Right atrium auricular region (tissue), 2 donors: ENCODE results near the gene FRMD4A. TPM values are rescaled to one million over a fixed set of nuclear protein-coding genes. Genes with fewer than 3 reads are reported as not detected.

Experiments
- DNase-seq: peaks from one replicate; pipeline ENCODE4 v3.0.0-alpha.2; 2019; ENCODE audit warnings: low spot score
- H3K27ac ChIP-seq, 2 donors: fragments of 200-600 bp; sonication (generic); 1 replicate in 1 of 2; 2 replicates in 1 of 2; pipeline ENCODE4 v1.5.1; 2016 to 2019
- H3K27me3 ChIP-seq, 2 donors: fragments of 200-600 bp; sonication (generic); one replicate each; pipeline versions ENCODE4 v1.5.1 to v1.6.0; 2017 to 2019
- H3K36me3 ChIP-seq: fragments of 200-600 bp; sonication (generic); one replicate; pipeline ENCODE4 v1.5.1; 2016
- H3K4me1 ChIP-seq, 2 donors: fragments of 200-600 bp; sonication (generic); one replicate each; pipeline versions ENCODE4 v1.5.1 to v1.6.0; 2017 to 2019
- H3K4me3 ChIP-seq, 2 donors: fragments of 200-600 bp; sonication (generic); 1 replicate in 1 of 2; 2 replicates in 1 of 2; pipeline ENCODE4 v1.5.1; 2017 to 2019; ENCODE audit warnings: mild to moderate bottlenecking in 1 of 2, moderate library complexity in 1 of 2
- H3K9me3 ChIP-seq, 2 donors: fragments of 200-600 bp; sonication (generic); one replicate each; pipeline ENCODE4 v1.5.1; 2019
- total RNA-seq, 2 donors: library from RNA; depleted of rRNA; stranded (reverse); fragments of >200 nt; gene quantifications; one replicate each; pipeline ENCODE4 v1.1.0, GENCODE V29; 2016
- TF ChIP-seq, protein P1 (sequence below), 2 donors: fragments of 200-600 bp; sonication (generic); IDR thresholded peaks; one replicate each; pipeline ENCODE4 v1.5.1; 2019; ENCODE audit warnings: antibody characterized with exemption in 2 of 2

Gene FRMD4A
- total RNA-seq, 2 donors from 2014 or later: 15.9 to 22.9 TPM

DNA sequence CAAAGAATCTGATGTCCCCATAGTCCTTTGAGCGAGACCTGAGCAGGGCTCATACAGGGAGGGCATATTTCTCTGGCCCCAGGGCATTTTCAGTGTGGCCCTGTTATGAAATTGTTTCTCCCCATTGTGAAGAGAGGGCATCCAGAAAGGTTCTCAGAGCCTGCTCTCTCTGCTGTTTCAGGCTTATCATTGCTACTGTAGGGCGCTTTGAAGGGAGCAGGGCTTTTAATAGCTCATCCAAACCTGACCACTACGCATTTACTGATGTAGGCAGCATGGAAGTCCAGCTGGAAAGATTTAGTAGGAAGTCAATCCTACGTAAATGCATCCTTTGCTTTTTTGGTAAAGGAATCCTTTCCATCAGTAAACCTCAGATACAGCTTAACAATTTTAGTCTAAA lies 675.9 kb downstream of the FRMD4A start:
- Histone ChIP-seq H3K36me3 (peaks cover 70% of the 10 kb centered on the region), H3K9me3 (no peaks in the 10 kb centered on the region), H3K27ac (no peak overlapping the region), H3K27me3 (no peaks in the 10 kb centered on the region), H3K4me3 (no peak overlapping the region), H3K4me1 (peaks cover 0 to 11% of the 10 kb centered on the region in 2 donors)
- no peak for DNase-seq
- TF ChIP-seq, protein P1, sequence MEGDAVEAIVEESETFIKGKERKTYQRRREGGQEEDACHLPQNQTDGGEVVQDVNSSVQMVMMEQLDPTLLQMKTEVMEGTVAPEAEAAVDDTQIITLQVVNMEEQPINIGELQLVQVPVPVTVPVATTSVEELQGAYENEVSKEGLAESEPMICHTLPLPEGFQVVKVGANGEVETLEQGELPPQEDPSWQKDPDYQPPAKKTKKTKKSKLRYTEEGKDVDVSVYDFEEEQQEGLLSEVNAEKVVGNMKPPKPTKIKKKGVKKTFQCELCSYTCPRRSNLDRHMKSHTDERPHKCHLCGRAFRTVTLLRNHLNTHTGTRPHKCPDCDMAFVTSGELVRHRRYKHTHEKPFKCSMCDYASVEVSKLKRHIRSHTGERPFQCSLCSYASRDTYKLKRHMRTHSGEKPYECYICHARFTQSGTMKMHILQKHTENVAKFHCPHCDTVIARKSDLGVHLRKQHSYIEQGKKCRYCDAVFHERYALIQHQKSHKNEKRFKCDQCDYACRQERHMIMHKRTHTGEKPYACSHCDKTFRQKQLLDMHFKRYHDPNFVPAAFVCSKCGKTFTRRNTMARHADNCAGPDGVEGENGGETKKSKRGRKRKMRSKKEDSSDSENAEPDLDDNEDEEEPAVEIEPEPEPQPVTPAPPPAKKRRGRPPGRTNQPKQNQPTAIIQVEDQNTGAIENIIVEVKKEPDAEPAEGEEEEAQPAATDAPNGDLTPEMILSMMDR (IDR thresholded peaks at IDR 0.05): no peak

DNA sequence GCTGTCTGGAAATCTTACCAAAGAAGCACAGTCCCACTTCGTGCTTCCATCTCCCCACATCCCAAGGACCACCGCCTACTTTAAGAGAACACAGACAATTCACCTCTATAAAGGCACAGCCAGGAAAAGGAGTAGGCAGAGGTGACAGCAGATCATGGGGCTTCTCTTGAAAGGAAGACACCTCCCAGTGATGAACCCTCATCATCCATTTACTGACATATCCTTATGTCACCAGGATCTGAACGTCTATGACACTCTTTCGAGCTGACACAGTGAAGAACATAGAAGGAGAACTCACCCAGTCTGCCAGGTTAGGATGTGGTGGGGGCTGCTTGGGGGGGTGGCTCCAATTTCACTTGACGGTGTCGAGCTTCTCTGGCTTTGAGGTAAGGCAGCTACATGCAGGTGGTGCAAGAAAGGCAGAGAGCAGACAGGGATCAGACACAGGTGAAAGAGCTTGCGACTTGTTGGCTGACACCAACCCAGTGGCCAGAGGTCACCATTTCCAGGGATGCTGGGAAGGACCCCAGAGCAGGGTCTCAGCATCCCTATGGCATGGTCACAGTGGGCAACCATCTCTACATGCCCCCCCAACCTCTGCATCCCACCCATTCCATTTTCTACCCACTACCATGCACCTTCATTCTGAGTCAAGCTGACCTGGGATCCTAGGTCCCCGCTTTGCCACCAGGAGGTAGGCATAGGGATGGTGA lies 676.5 kb downstream of the FRMD4A start:
- Histone ChIP-seq H3K27ac (no peak overlapping the region), H3K4me1 (peaks cover 0 to 5% of the 10 kb centered on the region in 2 donors), H3K4me3 (no peak overlapping the region), H3K9me3 (no peaks in the 10 kb centered on the region), H3K36me3 (peaks cover 73% of the 10 kb centered on the region), H3K27me3 (no peaks in the 10 kb centered on the region)
- TF ChIP-seq, protein P1 (IDR thresholded peaks at IDR 0.05): no peak
- DNase-seq: no peak

DNA sequence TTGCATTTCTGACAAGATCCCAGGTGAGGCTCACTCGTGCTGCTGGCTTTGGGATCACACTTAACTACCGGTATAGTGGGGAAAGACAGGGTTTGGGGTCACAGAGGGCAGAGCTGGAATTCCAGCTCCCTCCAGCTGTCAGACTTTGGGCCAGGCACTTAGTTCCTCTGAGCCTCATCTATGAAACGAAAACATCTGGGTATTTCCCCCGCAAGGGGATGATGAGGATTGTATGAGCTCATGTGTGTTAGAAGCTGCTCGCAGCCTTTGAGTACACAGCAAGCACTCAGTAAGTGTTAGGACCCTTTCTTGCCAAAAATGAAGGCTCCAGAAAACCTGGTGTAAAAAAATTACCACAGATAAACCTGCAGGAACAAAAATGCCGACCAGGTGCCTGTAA lies 677.9 kb downstream of the FRMD4A start:
- peaks cover 66% of the 10 kb centered on the region for H3K36me3 ChIP-seq

DNA sequence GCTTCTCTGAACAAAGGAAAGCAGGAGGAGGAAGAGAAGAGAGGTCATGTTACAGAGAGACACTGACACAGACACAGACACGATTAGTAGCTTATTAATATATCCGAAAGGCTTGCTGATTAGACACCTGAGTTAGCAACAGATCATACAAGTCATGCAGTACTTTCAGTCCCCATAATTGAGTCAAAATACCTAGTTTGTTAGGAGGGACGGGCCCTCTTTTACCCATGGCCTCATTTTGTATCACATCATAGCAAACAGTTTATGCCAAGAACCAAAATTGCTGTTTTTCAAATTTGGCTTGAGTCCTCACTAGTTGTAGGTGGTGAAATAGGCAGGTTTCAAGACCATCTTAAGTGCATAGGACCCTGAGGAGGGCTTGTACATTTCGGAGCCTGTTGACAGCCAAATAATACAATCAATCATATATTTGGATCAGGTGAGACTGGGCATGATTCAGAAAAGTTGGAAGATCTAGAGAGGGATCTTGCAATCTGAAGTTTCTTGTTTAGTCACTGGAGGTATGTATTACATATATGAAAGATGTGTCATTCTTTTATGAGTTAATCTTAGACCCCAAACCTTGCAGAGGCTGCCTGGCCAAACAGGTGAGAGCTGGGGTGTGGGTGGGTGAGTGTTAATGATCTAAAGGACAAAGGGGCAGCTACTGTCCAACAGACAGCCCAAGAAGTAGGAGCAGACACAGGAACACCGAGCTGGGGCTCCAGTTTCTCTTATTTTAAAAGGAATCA lies 678.6 kb downstream of the FRMD4A start:
- Histone ChIP-seq H3K4me3 (no peak overlapping the region), H3K4me1 (no peaks in the 10 kb centered on the region), H3K9me3 (no peaks in the 10 kb centered on the region), H3K36me3 (peaks cover 65% of the 10 kb centered on the region), H3K27ac (no peak overlapping the region), H3K27me3 (no peaks in the 10 kb centered on the region)
- DNase-seq: no peak
- TF ChIP-seq, protein P1 (IDR thresholded peaks at IDR 0.05): no peak

More for the DNA sequence above, 677.9 kb downstream of the FRMD4A start:
- no peaks in the 10 kb centered on the region for H3K27me3 ChIP-seq
- no peaks in the 10 kb centered on the region for H3K4me1 ChIP-seq
- H3K27ac ChIP-seq: no peak overlapping the region
- DNase-seq: no peak
- H3K4me3 ChIP-seq: no peak overlapping the region
- H3K9me3 ChIP-seq: no peaks in the 10 kb centered on the region
- TF ChIP-seq, protein P1 (IDR thresholded peaks at IDR 0.05): no peak

DNA sequence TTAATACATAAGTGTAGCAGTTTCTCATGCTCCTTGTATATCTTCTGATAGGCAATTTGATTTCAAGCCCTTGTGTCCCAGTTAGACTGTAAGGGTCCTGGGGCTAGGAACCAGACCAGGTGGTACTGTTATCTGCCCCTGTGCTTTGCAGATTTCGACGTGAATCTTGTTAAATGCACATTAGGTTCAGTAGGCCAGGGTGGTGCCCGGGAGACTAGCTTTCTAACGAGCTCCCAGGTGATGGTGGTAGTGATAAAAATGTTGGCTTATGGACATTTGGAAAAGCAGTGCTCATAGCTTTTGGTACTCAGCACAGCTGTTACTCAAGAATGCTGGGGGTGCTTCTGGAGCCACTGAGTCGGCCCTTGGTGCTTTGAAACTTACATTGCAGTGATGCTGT lies 679.8 kb downstream of the FRMD4A start:
- DNase-seq: no peak
- H3K4me3 ChIP-seq: no peak overlapping the region
- H3K36me3 ChIP-seq: peaks cover 70% of the 10 kb centered on the region
- no peaks in the 10 kb centered on the region for H3K27me3 ChIP-seq
- TF ChIP-seq, protein P1 (IDR thresholded peaks at IDR 0.05): no peak
- H3K27ac ChIP-seq: no peak overlapping the region
- H3K4me1 ChIP-seq: no peaks in the 10 kb centered on the region
- H3K9me3 ChIP-seq: no peaks in the 10 kb centered on the region
